GM12873 (cell line): Measurements from ENCODE around the gene ALLC.

ENCODE experiments used
- CTCF ChIP-seq: IDR thresholded peaks from 2 replicates; pipeline ENCODE4 v1.5.1; 2012; ENCODE audit warnings: low read depth, mild to moderate bottlenecking, moderate library complexity, low read length, control low read depth; ENCODE audit not compliant: insufficient read depth; ENCODE audit errors: missing control alignments

Gene ALLC

GRCh38 chr2:3741867-3742602, 84.0 kb downstream of the ALLC start:
- no peak for TF ChIP-seq CTCF

DNA sequence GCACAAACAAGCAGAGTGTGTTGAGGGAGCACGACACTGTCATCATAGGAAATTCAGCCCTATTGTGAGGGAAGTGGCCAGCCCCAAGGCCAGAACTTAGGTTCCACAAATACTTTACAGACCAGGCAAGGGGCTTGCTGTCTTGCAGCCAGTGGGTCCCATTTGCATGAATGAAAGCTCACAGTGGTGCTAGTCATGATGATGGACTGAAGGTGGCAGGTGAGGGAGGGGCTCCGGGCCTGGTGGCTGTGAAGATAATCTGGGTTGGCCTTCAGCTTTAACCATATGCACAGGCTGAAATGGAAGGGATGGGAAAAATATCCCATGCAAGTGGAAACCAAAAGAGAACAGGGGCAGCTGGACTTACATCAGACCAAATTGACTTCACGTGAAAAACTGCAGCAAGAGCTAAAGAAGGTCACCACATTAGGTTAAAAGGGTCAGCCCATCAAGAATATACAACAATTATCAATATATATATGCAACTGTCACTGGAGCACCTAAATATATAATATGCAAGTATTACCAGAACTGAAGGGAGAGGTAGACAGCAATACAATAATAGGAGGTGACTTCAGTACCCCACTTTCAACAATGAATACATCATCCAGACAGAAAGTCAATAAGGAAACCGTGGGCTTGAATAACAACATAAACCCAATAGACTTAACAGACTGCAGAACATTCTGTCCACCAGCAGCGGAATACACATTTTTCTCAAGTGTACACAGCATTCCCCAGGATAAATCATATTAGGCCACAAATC, 84.9 kb downstream of the ALLC start:
- no peak for TF ChIP-seq CTCF

- no peak for TF ChIP-seq CTCF
Observed at GRCh38 chr2:3743951-3744555, 86.1 kb downstream of the ALLC start.

DNA sequence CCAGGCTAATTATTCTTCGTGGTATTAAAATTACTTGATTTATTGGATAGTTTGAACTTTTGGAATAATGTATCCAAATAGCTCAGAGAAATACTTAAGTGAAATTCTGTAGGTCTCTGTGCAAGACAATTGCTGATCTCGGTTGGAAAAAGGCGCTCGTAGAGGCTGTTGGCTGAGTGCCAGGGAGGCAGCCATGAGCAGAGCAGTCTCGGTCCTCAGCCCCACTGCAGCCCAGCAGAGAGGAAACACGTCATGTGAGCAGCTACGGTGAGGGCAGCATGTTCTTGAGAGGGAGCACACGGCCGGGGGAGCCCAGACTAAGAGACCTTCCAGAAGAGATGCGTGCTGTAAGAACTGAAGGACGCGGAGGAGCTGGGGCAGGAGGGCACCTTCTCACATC, 87.9 kb downstream of the ALLC start:
- TF ChIP-seq CTCF = no peak

DNA sequence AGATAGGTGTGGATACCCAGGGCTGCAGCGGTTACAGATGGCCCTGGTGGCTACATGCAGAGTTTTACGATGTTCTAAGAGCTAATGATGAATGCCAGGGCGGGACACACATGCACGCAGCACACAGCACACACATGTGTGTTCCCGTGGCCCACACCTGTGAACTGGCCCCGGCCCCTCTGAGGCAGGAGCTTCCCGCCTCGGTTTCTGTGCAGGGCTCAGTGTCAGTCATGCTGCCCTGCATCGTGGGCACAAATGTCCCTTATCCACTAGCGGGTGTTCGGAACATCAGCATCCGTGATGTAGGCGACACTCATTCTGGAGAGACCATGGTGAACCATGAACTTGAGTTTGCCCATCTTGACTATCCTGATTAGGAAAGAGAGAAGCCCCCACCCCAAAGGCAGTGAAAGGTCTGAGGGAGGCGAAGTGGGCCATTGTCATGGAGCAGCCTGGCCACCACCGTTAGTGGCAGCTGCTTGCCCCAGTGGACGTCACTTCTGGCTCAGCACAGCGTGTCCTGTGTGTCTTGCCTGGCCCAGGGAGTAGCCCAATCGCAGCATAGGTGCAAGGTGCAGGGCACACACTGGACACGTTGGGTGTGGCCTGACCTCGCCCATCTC, 89.1 kb downstream of the ALLC start:
- TF ChIP-seq CTCF = no peak

DNA sequence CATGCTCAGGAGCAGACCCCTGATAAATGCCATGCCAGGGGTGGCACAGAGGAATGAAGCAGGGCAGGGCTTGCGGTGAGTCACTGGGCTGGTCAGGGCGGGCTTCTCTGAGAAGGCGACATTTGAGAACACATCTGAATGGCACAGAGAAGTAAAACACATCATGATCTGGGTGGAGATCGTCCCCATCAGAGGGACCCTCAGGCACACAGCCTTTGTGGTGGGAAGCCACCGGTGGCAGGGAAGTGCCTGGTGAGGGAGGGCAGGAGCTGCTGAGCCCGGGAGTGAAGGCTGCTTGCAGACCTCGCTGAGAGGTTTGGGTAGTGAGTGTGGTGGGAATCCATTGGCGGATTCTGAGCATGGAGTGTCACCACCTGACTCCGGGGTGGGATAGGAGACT, 89.8 kb downstream of the ALLC start:
- TF ChIP-seq CTCF = no peak

DNA sequence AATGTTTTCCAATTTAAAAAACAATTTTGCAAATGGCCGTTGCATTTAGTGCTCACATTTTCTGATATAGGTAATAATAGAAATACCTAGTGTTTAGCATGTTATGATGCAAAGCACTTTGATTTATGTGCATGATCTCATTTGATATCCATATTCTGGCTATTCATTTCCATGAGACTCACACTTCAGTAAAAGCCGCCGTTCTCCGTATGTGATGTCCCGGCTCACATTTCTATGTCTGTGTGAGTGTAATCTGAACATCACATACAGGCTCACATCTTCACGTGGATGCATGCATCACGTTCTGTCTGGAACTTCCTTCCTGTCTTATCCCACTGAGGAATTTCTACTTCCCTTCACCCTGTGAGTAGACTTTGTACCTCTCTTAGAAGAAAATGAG, 91.2 kb downstream of the ALLC start:
- TF ChIP-seq CTCF = no peak
